Measurements from ENCODE around the gene COPS7A. TPM values are rescaled to one million over a fixed set of nuclear protein-coding genes. Genes with fewer than 3 reads are reported as not detected.
"Not testable (repeated sequence)": the region's sequence is repeated elsewhere in the genome, so short reads cannot be mapped to it uniquely, and the experiment has no call there.

The COPS7A gene
- total and polyA plus RNA-seq, 10 donors, result 29.6 to 61.9 (median 46.4) TPM

DNA sequence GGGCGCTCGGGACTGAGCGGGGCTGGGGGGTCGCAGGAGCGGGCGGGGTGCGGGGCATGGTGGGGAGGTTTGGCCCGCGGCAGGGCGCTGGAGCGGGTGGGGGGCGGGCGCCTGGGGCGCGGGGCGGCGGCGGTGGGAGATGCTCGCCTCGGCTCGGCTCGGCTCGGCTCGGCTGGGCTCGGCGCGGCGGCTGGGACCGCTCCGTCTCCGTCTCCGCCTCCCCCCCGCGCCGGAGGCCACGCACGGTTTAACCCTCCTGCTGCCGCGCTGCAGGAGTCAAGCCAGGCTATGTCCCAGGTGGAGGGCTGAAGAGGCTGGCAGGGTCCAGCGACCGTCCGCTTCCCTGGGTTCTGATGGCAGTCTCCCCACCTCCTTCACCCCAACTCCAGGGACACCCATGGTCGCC lies 23.2 kb upstream of the COPS7A start, which contains the start of gene PIANP:
PIANP (minus strand) TSS at position 170 of the 406 bp plus-strand sequence. CDS start 2,754 bp downstream, outside the sequence.
- Histone ChIP-seq H3K4me3 (peak within 1 kb of the TSS; percentile 30 to 75 (median 38)), H3K9me3 (no peaks in the 10 kb centered on the region), H3K4me1 (peaks cover 7 to 50% (median 43%) of the 10 kb centered on the region in 6 donors), H3K27me3 (replicated peaks in 1 of 7) (peaks cover 0 to 87% (median 73%) of the 10 kb centered on the region in 7 donors), H3K36me3 (no peaks in the 10 kb centered on the region), H3K27ac (peak within 1 kb of the TSS in 1 of 8 donors; percentile 30)
- TF ChIP-seq CTCF (IDR thresholded peaks at IDR 0.05 in 8 of 11, conservative IDR thresholded peaks at IDR 0.05 in 3 of 11), result no peak
- TF ChIP-seq POLR2A (IDR thresholded peaks at IDR 0.05), result no peak
- peak in 1 of 3 donors; percentile 48 for TF ChIP-seq POLR2AphosphoS5 (IDR thresholded peaks at IDR 0.05)
- intact Hi-C loops (cut with DNase I; ENCODE audit: low total_unique reads), result no loop called here
- DNase-seq, result peak; percentile 86
- WGBS, 5 donors, result 0 to 15% (median 1%) methylated on average over 2 to 40 of the region's 43 CpGs

DNA sequence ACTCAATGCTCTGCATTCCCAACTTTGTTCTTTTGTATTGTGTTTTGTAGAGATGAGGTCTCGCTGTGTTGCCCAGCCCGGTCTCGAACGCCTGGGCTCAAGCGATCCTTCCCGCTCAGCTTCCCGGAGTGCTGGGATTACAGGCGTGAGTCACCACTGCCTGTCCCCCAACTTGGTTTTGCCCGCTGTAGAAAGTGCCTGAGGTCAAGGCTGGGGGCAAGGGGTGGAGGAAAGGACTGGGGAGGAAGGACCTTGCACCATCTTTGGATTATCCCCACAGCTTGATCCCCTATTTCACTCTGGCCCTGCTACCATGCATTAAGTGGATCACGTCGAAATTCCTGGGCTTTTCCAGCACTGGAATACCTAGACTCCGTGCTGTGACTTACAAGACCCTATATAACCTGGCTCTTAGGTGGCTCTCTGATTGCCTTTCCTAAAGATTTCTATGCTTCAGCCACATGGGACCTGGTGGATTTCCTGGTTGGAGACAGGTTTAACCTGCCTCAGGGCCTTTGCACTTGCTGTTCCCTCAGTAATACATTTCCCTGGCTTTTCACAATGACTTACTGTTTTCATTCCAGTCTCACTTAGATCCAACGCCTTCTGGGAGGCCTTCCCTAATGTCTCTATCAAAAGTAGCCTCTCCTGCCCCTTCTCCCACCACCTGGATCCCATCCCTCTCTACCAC lies 22.6 kb upstream of the COPS7A start:
- H3K4me3 ChIP-seq, result peak overlapping the region in 7 of 8 donors; percentile 30 to 75 (median 38)
- H3K27me3 ChIP-seq (replicated peaks in 1 of 7), result peaks cover 0 to 93% (median 78%) of the 10 kb centered on the region in 7 donors
- DNase-seq, result peak; percentile 38
- H3K4me1 ChIP-seq, result peaks cover 7 to 44% (median 37%) of the 10 kb centered on the region in 6 donors
- H3K36me3 ChIP-seq, result no peaks in the 10 kb centered on the region
- 30 to 37% (median 33%) methylated on average over 13 of the region's 13 CpGs for WGBS, 5 donors
- H3K27ac ChIP-seq, result no peak overlapping the region
- H3K9me3 ChIP-seq, result no peaks in the 10 kb centered on the region
- TF ChIP-seq POLR2AphosphoS5 (IDR thresholded peaks at IDR 0.05) (no peak), POLR2A (IDR thresholded peaks at IDR 0.05) (no peak), CTCF (IDR thresholded peaks at IDR 0.05 in 8 of 11, conservative IDR thresholded peaks at IDR 0.05 in 3 of 11) (no peak)
- intact Hi-C loops (cut with DNase I; ENCODE audit: low total_unique reads), result no loop called here

- Histone ChIP-seq H3K27me3 (replicated peaks in 1 of 7) (peaks cover 0 to 100% (median 78%) of the 10 kb centered on the region in 7 donors), H3K27ac (no peak overlapping the region), H3K9me3 (no peaks in the 10 kb centered on the region), H3K4me3 (no peak overlapping the region), H3K36me3 (no peaks in the 10 kb centered on the region), H3K4me1 (peaks cover 7 to 24% (median 18%) of the 10 kb centered on the region in 6 donors)
- 7 to 13% (median 10%) methylated on average over 10 of the region's 10 CpGs for WGBS, 5 donors
- intact Hi-C loops (cut with DNase I; ENCODE audit: low total_unique reads), result no loop called here
- no peak for TF ChIP-seq POLR2A (IDR thresholded peaks at IDR 0.05)
- TF ChIP-seq CTCF (IDR thresholded peaks at IDR 0.05 in 8 of 11, conservative IDR thresholded peaks at IDR 0.05 in 3 of 11), result no peak
- TF ChIP-seq POLR2AphosphoS5 (IDR thresholded peaks at IDR 0.05), result no peak
- peak; percentile 67 for DNase-seq
Observed at GRCh38 chr12:6703631-6704030, 20.2 kb upstream of the COPS7A start.

GRCh38 chr12:6708351-6708750 lies 15.5 kb upstream of the COPS7A start:
- H3K9me3 ChIP-seq, result not testable (repeated sequence)
- H3K27me3 ChIP-seq (replicated peaks in 1 of 7), result peaks cover 0 to 87% (median 42%) of the 10 kb centered on the region in 7 donors
- DNase-seq, result peak; percentile 43

More at GRCh38 chr12:6708351-6708750, 15.5 kb upstream of the COPS7A start:
- H3K4me3 ChIP-seq; H3K36me3 ChIP-seq; H3K4me1 ChIP-seq; intact Hi-C loops (cut with DNase I; ENCODE audit: low total_unique reads); H3K27ac ChIP-seq: not testable (repeated sequence)
- 92 to 96% (median 92%) methylated on average over 5 to 21 of the region's 21 CpGs for WGBS, 5 donors

Data from spleen (tissue), 11 donors.